A204.1 (cell line): ENCODE results near the gene TBC1D16.

Experiments used
- FAIRE-seq: peaks from 2 replicates; lab custom pipeline; 2012; peaks lifted over from hg19 to GRCh38; lab: Jason Lieb, UNC

Gene TBC1D16

GRCh38 chr17:79949656-79950209 lies 85.9 kb downstream of the TBC1D16 start:
- FAIRE-seq = no peak

DNA sequence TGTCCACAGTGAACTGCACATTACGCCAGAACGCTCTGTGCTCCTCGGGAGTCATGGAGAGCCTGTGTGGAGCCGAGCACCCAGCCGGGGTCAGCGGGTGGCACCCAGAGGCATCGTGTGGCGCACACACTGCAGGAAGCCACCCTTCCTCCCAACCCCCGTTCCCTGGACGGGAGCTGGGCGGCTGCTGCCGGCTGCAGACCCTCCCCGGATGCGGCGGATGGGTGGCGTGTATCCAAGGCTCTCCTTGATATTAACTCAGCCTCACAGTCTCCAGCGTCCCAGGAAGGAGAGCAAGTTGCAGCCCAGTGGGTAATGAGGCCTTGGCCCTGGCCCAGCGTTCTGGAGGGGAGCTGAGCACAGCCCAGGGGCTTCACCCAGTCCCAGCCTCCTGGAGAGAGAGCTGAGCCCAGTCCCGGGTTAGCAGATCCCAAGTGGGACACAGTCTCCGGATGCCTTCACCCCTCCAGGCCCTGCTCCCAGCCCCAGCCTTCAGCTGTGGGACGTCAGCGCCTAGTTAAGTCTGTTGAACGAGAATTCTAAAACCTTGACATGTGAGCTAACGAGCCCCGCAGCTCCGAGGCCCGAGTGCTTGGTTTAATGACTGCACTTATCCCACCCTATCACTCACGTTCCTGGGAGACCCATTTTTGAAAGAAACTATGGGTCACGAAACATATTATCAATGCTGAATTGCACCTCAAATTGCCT lies 86.6 kb downstream of the TBC1D16 start:
- FAIRE-seq = no peak

- no peak for FAIRE-seq
Observed at GRCh38 chr17:79948406-79948944, 87.2 kb downstream of the TBC1D16 start.

DNA sequence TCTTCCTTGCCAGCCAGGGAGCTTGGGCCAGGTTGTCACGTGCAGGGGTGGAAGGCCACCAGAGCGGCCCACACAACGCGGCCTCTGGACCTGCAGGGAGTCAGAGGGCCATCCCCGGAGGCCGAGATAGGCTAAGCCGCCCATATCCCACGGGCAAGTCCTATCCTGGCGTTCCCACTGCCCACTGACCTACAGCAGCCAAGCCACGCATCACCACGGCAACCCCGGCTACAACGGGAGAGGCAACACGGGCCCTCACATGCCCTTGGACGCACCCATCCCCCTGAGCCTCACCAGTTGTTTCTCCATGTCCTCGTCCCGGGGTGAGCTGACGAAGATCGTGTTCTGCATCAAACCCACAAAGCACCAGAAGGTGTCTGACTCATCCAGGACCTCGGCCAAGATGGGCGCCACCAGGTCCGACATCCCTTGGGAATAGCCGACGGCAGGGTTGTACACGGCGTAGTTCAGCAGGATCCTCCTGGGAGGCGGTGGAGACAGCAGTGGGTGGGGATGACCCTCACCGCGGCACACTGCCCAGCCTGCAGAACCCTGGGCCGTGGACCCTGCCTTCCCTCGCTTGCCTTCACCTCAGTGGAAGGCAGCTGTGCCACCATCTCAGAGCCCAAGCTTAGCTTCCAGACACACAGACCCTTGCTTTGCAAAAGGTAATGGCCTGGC lies 88.2 kb downstream of the TBC1D16 start:
- no peak for FAIRE-seq

- FAIRE-seq = no peak
Observed at GRCh38 chr17:79946352-79947231, 89.1 kb downstream of the TBC1D16 start.

- FAIRE-seq = no peak
Observed at GRCh38 chr17:79945591-79946255, 89.9 kb downstream of the TBC1D16 start.

GRCh38 chr17:79944821-79945391 lies 90.8 kb downstream of the TBC1D16 start:
- FAIRE-seq = no peak

- FAIRE-seq = no peak
Observed at GRCh38 chr17:79944251-79944812, 91.3 kb downstream of the TBC1D16 start.

DNA sequence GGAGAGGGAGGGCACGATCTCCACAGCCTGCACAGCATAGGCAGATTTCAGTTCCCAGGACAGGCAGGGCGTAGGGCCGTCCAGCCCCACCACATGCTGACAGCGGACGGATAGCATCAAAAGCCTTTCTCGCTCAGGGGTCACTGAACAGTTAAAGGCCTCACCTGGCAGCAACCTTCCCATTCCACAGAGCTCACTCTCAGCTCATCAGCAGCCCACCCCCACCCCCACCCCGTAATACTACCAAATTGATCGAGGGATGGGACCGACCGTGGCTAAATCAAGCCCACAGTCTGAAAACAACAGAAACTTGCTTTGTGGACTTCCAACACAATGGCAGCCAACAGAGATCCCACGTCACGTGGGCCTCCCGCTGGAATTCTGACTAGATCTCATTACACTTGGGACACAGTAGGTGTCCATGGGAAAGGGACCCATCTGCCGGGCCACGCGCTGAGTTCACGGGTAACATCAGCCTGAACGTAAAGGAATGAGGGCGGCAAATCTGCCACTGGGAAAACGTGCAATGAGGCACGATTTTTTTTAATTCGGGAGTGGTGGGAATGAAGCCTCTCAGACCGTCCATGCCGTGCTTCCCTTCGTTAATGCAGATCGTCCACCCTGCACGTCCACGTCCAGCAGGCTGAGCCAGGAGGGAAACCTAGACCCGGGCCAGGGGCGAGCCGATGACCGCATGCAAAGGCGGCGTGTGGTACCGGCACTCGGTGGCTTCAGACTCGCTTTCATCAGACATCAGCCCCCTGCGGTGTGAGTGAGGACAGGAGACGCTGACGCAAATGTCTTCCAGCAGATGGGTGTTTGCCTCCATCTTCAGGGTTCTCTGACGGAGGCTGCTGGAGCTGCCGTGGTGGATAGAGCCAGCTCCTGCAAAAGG lies 92.1 kb downstream of the TBC1D16 start:
- no peak for FAIRE-seq

GRCh38 chr17:79942591-79943346 lies 92.9 kb downstream of the TBC1D16 start:
- FAIRE-seq = no peak

DNA sequence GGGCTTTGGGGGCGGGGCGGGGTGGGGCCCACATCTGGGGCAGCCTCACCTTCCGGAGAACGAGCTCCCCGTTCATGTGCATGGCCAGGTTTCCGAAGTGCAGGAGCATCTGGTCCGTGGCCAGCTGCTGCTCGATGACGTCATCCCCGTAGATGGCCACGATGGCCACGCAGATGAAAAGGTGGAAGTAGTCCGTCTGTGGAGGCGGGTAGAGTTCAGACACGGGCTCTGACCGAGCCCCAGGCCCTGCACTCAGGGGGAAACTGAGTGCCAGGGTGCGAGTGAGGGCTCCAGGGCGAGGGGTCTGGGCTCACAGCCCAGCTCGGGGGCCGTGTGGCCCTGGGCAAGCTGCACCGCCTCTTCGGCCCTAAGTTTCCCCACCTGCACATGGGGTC lies 93.7 kb downstream of the TBC1D16 start:
- no peak for FAIRE-seq

DNA sequence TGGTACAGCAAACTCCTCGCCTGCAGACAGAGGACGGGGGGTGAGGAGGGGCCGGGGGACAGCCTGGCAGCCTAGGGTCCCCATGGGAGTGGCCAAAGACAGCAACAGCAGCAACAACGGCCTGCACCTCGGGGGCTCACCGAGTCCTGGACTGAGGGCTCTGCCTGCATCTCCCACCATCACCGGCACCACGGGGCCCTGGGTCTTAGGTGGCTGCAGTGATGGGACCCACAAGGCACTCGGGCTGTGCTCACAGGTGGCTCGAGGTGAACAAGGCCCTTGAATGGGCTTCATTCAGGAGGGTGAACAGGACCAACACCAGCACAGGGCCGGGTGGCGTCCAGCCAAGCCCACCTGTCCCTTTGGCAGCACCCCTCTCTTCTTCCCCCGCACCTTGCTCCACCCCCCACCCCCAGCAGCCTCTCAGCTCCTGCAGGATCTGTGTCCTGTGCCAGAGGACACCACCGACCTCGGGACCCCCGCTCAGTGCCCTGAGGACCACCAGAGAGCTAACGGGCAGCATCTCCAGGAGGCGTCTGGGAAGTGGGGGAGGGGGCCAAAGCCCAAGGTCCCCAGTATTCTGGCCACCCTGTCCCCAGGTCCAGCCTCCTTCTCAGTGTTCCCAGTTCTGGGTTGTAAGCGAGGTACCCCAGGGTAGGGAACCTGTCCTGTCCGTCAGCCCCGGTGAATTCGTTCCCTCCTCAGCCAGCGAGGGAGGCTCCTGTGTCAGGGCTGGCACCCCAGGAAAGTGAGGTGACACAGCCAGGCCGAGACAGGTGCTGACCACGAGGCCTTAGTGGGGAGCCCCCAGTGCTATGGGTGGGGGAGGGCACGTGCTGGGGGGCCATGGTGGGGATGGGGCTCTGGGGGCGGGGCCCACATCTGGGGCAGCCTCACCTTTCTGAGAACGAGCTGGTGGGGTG lies 94.3 kb downstream of the TBC1D16 start:
- FAIRE-seq = no peak

DNA sequence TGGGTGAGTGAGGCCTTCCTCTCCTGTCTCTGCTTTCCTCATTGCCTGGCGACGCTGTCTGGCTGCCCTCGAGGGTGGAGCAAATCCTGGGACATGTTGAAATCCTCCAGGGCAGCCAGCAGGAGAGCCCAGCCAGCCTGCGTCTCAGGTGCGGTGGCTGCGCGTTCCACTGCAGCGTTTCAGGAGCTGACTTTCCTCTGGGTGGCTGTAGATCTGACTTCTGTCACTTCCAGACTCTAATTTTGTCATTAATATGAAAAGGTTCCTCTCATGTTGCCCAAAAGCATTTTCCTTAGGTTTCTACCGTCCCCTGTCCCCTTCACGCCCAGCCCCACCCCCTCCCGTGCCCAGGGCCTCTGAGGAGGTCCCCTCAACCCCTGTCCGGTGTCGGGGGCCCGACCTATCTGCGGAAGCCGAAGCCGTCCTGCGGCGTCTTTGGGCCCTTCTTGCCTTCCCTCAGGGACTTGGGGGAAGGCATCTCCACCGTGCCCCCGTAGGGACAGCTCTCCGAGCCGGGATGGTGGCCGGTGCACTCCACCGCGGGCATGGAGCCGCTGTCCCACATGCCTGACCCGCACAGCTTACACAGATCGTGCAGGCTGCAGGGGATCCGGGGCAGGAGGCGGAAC lies 95.1 kb downstream of the TBC1D16 start:
- FAIRE-seq = no peak

- FAIRE-seq = no peak
Observed at GRCh38 chr17:79939755-79940458, 95.8 kb downstream of the TBC1D16 start.

GRCh38 chr17:79939094-79939435 lies 96.6 kb downstream of the TBC1D16 start:
- FAIRE-seq = no peak

GRCh38 chr17:79938336-79939093 lies 97.2 kb downstream of the TBC1D16 start:
- no peak for FAIRE-seq
